Breast epithelium (tissue), 4 donors: Measurements from ENCODE around the gene SDE2. TPM values are rescaled to one million over a fixed set of nuclear protein-coding genes. Genes with fewer than 3 reads are reported as not detected.
A peak's percentile ranks its signal among the peaks of the same experiment; 100 is the strongest.
"Not testable (repeated sequence)": the region's sequence is repeated elsewhere in the genome, so short reads cannot be mapped to it uniquely, and the experiment has no call there.

ENCODE experiments used
- DNase-seq, 2 donors: peaks; one replicate each; pipeline ENCODE4 v3.0.0-alpha.2; 2019; ENCODE audit warnings: low spot score in 2 of 2
- H3K27ac ChIP-seq, 2 donors: fragments of 200-600 bp; sonication (generic) in 1 of 2; one replicate each; pipeline ENCODE4 v1.5.1; 2016 to 2019; ENCODE audit warnings: mild to moderate bottlenecking in 1 of 2
- H3K27me3 ChIP-seq, 2 donors: fragments of 200-600 bp; sonication (generic) in 1 of 2; one replicate each; pipeline versions ENCODE4 v1.5.1 to v1.6.0; 2017 to 2019; ENCODE audit warnings: control low read depth in 1 of 2, mild to moderate bottlenecking in 1 of 2
- H3K36me3 ChIP-seq: fragments of 200-600 bp; one replicate; pipeline ENCODE4 v1.5.1; 2019
- H3K4me1 ChIP-seq, 2 donors: fragments of 200-600 bp; sonication (generic); one replicate each; pipeline ENCODE4 v1.5.1; 2016 to 2019; ENCODE audit warnings: control low read depth in 1 of 2
- H3K4me3 ChIP-seq, 3 donors: fragments of 200-600 bp; sonication (generic); 1 replicate in 2 of 3; 2 replicates in 1 of 3; pipeline ENCODE4 v1.5.1; 2016 to 2019; ENCODE audit warnings: mild to moderate bottlenecking in 3 of 3, moderate library complexity in 2 of 3
- H3K9me3 ChIP-seq, 2 donors: fragments of 200-600 bp; sonication (generic) in 1 of 2; one replicate each; pipeline ENCODE4 v1.5.1; 2016 to 2019; ENCODE audit warnings: control low read depth in 1 of 2
- POLR2A ChIP-seq: fragments of 450-650 bp; IDR thresholded peaks from one replicate; pipeline ENCODE4 v1.6.1; 2016; ENCODE audit warnings: antibody characterized with exemption, mild to moderate bottlenecking, moderate library complexity
- POLR2AphosphoS5 ChIP-seq, 3 donors: sonication (generic); formaldehyde crosslinking; IDR thresholded peaks; one replicate each; pipeline ENCODE4 v1.6.1; 2017; ENCODE audit warnings: antibody characterized with exemption in 3 of 3
- intact Hi-C: fragments of 100-400 bp; cut with DNase I; formaldehyde crosslinking; loops from one replicate; pipeline ENCODE4 v1.15.1; 2023; ENCODE audit warnings: low total_unique reads
- total RNA-seq, 3 donors: library from RNA; depleted of rRNA; stranded (reverse); fragments of >200 nt; gene quantifications; one replicate each; pipeline ENCODE4 v1.1.0, GENCODE V29; 2016
- TF ChIP-seq, protein P1 (sequence below), 3 donors: fragments of 450-650 bp; IDR thresholded peaks; one replicate each; pipeline ENCODE4 v1.5.1; 2016 to 2017; ENCODE audit warnings: antibody characterized with exemption in 3 of 3, mild to moderate bottlenecking in 3 of 3, moderate library complexity in 3 of 3

The SDE2 gene
- total RNA-seq, 3 donors from 2014 or later: 17.6 to 25.3 (median 22.0) TPM

DNA sequence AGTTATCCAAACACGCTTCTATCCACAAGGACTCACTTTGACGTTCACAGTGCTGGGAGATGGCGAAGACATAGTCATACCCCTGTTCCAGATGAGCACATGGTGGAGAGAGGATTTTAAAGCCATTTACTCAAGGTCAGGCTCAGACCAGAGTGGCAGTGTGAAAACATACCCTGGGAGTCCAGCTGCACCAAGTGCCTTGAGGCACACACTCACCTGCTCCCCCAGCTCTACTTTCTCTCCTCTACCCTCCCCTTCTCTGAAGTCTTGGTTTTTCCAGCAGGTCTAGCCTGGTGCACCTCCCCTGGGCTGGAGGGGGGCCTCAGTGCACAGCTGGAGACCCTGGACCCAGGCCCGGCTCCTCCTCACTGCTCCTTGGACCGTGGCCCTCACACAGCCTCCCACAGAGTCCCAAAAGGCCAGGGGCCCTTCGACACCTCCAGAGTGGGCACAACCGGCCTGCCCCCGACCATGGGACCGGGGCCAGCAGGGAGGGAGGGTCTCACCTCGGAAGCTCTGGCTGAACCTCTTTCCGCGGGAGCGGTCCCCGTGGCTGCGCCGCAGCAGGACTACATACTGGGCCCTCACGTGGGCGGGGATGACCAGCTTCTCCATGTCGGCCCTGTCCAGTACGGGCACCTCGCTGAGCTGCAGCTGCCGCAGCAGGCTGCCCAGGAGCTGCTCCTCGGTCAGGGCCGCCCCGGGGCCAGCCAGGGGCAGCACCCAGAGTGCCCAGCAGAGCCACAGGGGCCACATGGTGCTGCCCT lies 58.6 kb downstream of the SDE2 start:
- DNase-seq: no peak
- TF ChIP-seq POLR2AphosphoS5 (IDR thresholded peaks at IDR 0.05) (no peak), POLR2A (no peak)
- TF ChIP-seq, protein P1, sequence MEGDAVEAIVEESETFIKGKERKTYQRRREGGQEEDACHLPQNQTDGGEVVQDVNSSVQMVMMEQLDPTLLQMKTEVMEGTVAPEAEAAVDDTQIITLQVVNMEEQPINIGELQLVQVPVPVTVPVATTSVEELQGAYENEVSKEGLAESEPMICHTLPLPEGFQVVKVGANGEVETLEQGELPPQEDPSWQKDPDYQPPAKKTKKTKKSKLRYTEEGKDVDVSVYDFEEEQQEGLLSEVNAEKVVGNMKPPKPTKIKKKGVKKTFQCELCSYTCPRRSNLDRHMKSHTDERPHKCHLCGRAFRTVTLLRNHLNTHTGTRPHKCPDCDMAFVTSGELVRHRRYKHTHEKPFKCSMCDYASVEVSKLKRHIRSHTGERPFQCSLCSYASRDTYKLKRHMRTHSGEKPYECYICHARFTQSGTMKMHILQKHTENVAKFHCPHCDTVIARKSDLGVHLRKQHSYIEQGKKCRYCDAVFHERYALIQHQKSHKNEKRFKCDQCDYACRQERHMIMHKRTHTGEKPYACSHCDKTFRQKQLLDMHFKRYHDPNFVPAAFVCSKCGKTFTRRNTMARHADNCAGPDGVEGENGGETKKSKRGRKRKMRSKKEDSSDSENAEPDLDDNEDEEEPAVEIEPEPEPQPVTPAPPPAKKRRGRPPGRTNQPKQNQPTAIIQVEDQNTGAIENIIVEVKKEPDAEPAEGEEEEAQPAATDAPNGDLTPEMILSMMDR (IDR thresholded peaks at IDR 0.05): no peak
- Histone ChIP-seq H3K36me3 (no peaks in the 10 kb centered on the region), H3K9me3 (no peaks in the 10 kb centered on the region), H3K27me3 (no peaks in the 10 kb centered on the region), H3K27ac (peak overlapping the region in 1 of 2 donors; percentile 35), H3K4me1 (peaks cover 11 to 14% of the 10 kb centered on the region in 2 donors), H3K4me3 (peak overlapping the region in 1 of 3 donors; percentile 11)
- intact Hi-C loops: no loop called here

DNA sequence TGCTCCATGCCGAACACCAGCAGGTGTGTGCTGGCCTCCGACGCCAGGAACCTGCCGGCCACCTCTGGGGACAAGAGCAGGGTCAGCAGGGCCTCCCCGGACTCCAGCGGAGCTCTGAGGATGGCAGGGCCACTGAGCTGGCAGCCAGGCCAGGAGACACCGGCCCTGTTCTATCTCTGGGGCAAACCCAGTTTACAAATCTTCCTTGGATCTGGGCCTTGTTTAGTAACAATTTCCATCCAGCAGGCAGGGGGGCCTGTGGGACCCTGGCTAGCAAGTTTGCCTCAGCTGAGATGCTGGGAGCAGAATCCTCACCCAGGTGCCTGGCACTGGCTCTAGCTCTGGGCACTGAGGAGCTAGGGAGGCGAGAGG lies 59.2 kb downstream of the SDE2 start:
- H3K4me3 ChIP-seq: not testable (repeated sequence)

DNA sequence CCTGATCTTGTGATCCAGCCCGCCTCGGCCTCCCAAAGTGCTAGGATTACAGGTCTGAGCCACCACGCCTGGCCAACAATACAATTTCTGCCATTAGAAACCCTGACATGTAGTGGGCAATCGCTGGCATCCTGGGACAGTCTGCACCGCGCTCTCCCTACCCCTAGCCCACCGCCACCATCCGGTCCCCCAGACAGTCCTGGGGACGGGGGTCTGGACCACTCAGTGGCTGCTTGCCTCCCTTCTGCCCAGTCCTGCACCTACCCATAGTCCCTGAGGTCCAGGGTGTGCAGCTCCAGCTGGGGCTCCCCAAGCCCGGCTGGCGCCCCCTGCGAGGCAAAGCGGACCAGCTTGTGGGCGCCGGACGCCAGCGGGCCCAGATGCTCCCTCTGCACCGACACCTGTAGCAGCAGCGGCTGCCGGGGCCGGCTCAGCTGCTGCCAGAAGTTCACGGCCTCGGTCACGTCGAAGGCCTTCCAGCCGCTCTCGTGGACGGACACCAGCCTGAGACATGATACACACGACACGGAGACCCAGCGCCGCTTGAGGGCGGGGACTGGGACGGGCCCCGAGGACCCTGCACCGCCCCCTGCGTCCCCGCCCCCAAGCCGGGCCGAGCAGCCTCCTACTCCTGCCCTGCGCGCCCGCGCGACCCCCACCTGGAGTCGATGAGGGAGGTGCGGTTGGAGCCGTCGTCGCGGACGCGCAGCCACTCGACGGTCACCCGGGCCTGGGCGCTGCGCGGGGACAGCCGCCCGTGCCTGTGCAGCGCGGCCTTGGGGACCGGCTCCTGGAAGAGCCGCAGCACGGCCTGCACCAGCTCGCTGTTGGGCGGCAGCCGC lies 59.8 kb downstream of the SDE2 start:
- H3K4me3 ChIP-seq, DNase-seq: not testable (repeated sequence)

More for the DNA sequence above, 59.2 kb downstream of the SDE2 start:
- H3K27ac ChIP-seq, H3K36me3 ChIP-seq, H3K27me3 ChIP-seq, DNase-seq, intact Hi-C loops, H3K9me3 ChIP-seq: not testable (repeated sequence)
- peaks cover 11 to 14% of the 10 kb centered on the region in 2 donors for H3K4me1 ChIP-seq

DNA sequence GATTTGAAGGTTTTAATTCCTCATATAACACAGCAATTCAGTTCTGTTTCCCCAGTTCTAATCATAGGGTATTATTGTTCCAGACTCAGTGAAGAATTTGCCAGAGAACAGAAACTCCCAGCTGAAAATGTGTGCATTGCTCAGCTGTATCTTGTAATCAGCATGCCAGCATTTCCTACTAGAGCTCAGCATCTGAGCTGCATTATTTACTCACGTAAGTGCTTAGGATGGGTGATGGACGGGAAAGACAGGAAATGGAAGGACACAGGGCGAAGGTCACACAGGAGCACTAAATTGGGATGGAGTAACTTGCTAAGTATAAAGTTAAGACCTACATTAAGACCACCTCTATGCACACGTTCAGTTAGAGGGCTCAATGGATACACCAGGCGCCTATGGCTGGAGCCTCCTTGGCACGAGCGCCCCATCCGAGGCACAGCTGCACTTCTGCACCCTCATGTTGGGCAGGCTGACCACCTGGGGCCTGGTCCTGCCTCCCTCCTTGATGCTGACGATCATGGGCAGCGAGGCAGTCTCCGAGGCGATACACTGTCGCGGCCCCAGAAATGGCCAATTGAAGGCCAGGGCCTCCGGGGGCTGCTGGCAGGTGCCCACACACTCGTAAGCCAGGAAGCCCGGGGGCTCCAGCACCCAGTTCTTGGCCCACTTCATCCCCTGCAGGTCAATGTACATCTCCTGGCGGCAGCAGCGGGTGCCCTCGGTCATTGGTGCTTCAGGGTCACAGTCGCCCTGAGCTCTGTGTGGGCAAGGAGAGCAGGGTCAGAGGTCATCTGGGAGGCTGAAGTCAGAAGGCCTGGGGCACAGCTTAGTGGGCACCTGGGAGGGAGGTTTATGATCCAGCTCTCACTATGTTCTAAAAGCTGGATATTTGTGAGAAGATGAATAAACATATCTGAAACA lies 61.8 kb downstream of the SDE2 start:
- Histone ChIP-seq H3K4me3 (no peak overlapping the region), H3K9me3 (no peaks in the 10 kb centered on the region), H3K4me1 (peaks cover 11 to 14% of the 10 kb centered on the region in 2 donors), H3K27ac (no peak overlapping the region), H3K27me3 (no peaks in the 10 kb centered on the region), H3K36me3 (no peaks in the 10 kb centered on the region)
- no peak for TF ChIP-seq POLR2AphosphoS5 (IDR thresholded peaks at IDR 0.05)
- TF ChIP-seq, protein P1 (IDR thresholded peaks at IDR 0.05): no peak
- no peak for TF ChIP-seq POLR2A
- intact Hi-C loops: no loop called here
- no peak for DNase-seq

More for the DNA sequence above, 59.8 kb downstream of the SDE2 start:
- H3K36me3 ChIP-seq, H3K27ac ChIP-seq, H3K9me3 ChIP-seq, intact Hi-C loops, H3K27me3 ChIP-seq: not testable (repeated sequence)
- peaks cover 11 to 14% of the 10 kb centered on the region in 2 donors for H3K4me1 ChIP-seq

DNA sequence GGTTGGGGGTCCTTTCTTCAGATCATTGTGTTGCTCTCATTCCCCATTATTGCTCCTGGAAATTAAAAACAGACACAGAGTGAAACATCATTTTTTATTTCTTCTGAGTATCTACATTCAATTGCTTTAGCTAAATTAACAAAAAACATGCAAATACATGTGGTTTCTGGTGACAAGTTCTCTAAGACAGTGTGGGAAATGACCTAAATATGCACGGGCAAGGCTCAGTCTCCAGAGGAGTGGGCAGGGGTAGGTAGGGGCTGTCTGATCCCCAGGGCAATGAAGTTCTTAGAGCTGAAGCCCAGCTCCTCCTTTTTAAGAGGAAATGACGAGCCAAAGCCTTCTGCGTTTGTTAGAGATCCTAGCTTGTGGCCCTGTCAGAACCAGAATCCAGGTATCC lies 62.6 kb downstream of the SDE2 start:
- no peak for TF ChIP-seq POLR2AphosphoS5 (IDR thresholded peaks at IDR 0.05)
- no peak for TF ChIP-seq POLR2A
- TF ChIP-seq, protein P1 (IDR thresholded peaks at IDR 0.05): no peak
- H3K9me3 ChIP-seq: no peaks in the 10 kb centered on the region
- DNase-seq: no peak
- intact Hi-C loops: no loop called here
- no peak overlapping the region for H3K4me3 ChIP-seq
- no peaks in the 10 kb centered on the region for H3K36me3 ChIP-seq
- no peaks in the 10 kb centered on the region for H3K27me3 ChIP-seq
- peaks cover 10 to 12% of the 10 kb centered on the region in 2 donors for H3K4me1 ChIP-seq
- peak overlapping the region in 1 of 2 donors; percentile 46 for H3K27ac ChIP-seq

DNA sequence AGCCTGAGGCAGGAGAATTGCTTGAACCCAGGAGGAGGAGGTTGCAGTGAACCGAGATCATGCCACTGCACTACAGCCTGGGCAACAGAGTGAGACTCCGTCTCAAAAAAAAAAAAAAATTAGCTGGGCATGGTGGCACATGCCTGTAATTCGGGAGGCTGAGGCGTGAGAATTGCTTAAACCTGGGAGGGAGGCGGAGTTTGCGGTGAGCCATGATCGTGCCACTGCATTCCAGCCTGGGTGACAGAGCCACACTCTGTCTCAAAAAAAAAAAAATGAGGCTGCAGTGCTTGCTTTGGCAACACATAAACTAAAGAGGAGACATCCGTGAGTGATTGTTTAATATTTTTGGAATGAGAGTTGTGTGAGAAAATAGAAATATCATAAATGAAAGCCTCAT lies 63.1 kb downstream of the SDE2 start:
- intact Hi-C loops, H3K36me3 ChIP-seq, H3K4me3 ChIP-seq, H3K27me3 ChIP-seq, H3K4me1 ChIP-seq, H3K9me3 ChIP-seq: not testable (repeated sequence)
- peak in 1 of 2 donors; percentile 69 for DNase-seq
- H3K27ac ChIP-seq: peak overlapping the region in 1 of 2 donors; percentile 46
